ENCODE measurements around the gene GRAMD1B.

DNA sequence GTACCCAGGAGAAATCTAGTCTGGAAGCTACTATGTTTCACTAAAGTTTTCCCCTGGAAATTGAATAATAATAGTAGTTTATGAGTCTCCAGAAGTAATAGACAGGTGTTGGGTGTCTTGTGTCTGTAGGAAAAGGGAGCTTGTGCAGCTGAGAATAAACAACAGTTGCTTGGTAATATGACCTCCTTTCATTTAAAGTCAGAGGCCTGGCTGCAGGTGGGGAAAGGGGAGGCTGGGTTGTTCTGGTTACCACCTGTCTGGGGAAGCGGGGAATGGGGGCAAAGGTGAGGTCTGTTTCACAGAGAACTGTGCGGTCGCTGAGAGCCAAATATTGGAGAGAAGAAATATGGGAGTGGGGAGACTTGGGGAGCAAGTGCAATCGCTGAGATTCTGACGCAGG is 3.3 kb upstream of the GRAMD1B start:
- TF ChIP-seq, protein P1, sequence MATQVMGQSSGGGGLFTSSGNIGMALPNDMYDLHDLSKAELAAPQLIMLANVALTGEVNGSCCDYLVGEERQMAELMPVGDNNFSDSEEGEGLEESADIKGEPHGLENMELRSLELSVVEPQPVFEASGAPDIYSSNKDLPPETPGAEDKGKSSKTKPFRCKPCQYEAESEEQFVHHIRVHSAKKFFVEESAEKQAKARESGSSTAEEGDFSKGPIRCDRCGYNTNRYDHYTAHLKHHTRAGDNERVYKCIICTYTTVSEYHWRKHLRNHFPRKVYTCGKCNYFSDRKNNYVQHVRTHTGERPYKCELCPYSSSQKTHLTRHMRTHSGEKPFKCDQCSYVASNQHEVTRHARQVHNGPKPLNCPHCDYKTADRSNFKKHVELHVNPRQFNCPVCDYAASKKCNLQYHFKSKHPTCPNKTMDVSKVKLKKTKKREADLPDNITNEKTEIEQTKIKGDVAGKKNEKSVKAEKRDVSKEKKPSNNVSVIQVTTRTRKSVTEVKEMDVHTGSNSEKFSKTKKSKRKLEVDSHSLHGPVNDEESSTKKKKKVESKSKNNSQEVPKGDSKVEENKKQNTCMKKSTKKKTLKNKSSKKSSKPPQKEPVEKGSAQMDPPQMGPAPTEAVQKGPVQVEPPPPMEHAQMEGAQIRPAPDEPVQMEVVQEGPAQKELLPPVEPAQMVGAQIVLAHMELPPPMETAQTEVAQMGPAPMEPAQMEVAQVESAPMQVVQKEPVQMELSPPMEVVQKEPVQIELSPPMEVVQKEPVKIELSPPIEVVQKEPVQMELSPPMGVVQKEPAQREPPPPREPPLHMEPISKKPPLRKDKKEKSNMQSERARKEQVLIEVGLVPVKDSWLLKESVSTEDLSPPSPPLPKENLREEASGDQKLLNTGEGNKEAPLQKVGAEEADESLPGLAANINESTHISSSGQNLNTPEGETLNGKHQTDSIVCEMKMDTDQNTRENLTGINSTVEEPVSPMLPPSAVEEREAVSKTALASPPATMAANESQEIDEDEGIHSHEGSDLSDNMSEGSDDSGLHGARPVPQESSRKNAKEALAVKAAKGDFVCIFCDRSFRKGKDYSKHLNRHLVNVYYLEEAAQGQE (IDR thresholded peaks at IDR 0.05; ENCODE audit: insufficient replicate concordance, low read depth) = no peak
- no peak for TF ChIP-seq POLR2AphosphoS5 (IDR thresholded peaks at IDR 0.05; ENCODE audit: low read depth)
- TF ChIP-seq, protein P2, sequence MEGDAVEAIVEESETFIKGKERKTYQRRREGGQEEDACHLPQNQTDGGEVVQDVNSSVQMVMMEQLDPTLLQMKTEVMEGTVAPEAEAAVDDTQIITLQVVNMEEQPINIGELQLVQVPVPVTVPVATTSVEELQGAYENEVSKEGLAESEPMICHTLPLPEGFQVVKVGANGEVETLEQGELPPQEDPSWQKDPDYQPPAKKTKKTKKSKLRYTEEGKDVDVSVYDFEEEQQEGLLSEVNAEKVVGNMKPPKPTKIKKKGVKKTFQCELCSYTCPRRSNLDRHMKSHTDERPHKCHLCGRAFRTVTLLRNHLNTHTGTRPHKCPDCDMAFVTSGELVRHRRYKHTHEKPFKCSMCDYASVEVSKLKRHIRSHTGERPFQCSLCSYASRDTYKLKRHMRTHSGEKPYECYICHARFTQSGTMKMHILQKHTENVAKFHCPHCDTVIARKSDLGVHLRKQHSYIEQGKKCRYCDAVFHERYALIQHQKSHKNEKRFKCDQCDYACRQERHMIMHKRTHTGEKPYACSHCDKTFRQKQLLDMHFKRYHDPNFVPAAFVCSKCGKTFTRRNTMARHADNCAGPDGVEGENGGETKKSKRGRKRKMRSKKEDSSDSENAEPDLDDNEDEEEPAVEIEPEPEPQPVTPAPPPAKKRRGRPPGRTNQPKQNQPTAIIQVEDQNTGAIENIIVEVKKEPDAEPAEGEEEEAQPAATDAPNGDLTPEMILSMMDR (IDR thresholded peaks at IDR 0.05; ENCODE audit: insufficient read depth, low read length) = no peak
